Hematopoietic multipotent progenitor cell (in vitro differentiated cells): Measurements from ENCODE around the gene CHGA. TPM values are rescaled to one million over a fixed set of nuclear protein-coding genes. Genes with fewer than 3 reads are reported as not detected.

Experiments
- DNase-seq, 3 donors: peaks; one replicate each; pipeline ENCODE4 v3.0.0-alpha.2; 2011 to 2015; ENCODE audit warnings: low read depth in 2 of 3, low spot score in 2 of 3
- total RNA-seq: library from RNA; depleted of rRNA; stranded (reverse); fragments of >200 nt; gene quantifications from one replicate; pipeline ENCODE4 v1.2.3, GENCODE V29; 2012

The CHGA gene
- total RNA-seq, 1 donor = not detected

GRCh38 chr14:92942976-92943710, 20.2 kb downstream of the CHGA start:
- no peak for DNase-seq

DNA sequence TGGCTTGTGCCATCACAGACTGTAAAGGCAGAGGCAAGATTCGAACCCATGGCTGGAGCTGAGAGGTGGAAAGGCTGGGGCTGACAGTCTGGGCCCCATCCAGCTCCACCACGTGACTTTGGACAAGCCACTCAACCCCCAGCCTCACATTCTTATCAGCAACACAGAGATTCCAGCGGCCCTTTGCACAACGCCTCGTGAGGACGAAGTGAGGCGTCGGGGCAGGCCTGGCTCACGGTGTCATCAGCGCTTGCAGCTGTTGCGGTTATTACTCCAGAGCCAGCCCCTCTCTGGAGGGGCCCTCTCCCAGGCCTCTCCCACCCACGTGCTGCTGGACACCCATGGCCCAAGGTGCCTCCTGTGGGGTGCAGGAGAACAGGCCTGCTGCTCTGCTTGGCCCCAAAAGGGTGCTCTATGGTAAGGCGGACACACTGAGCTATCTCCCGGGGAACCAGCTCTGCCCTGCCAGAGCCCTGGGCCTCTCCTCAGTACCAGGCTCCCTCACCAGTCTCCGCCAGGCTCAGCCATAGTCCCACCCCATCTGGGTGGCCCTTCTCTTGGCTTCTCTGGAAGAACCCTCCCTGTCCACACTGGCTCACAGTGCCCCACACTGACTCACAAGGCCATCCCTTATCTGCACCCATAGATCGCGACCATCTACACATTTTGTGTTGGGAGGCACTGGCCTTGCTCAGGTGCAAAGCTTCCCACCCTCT, 21.1 kb downstream of the CHGA start:
- DNase-seq = no peak

DNA sequence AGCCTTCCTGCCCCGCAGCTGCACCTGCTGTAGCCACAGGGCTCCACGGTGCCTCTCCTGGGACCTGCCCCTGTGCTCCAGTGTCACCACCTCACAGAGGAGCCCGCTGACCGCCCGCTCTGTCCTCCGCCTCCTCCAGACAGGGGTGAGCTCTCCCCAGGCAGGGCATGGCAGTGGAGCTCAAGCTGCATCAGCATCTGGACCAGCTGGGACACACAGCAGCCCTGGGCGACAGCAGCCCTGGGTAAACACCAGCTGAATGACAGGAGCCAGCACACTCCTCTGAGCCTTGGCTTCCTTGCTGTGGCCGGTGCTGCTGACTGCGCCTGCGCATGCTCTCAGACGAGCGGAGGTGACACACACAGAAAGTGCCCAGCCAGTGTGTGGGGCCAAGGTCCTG, 22.0 kb downstream of the CHGA start:
- no peak for DNase-seq

DNA sequence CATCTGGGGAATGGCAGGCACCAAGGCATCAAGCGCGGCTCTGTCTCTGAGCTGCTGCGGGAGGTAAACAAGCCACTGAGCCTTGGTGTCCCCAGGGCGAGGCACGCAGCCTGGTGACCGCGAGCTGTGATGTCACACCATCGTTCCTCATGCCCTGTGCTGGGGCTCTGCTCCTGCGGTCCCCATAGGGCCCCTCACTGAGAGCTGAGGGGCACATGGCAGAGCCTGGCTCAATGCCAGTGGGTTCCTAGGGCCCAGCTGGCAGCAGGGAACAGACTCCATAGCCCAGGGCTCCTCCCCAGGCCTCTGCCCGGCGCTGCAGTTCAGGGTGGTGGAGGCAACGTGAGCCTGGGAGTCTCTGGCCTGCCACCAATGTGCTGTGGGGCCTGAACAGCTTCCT, 22.6 kb downstream of the CHGA start:
- no peak for DNase-seq

DNA sequence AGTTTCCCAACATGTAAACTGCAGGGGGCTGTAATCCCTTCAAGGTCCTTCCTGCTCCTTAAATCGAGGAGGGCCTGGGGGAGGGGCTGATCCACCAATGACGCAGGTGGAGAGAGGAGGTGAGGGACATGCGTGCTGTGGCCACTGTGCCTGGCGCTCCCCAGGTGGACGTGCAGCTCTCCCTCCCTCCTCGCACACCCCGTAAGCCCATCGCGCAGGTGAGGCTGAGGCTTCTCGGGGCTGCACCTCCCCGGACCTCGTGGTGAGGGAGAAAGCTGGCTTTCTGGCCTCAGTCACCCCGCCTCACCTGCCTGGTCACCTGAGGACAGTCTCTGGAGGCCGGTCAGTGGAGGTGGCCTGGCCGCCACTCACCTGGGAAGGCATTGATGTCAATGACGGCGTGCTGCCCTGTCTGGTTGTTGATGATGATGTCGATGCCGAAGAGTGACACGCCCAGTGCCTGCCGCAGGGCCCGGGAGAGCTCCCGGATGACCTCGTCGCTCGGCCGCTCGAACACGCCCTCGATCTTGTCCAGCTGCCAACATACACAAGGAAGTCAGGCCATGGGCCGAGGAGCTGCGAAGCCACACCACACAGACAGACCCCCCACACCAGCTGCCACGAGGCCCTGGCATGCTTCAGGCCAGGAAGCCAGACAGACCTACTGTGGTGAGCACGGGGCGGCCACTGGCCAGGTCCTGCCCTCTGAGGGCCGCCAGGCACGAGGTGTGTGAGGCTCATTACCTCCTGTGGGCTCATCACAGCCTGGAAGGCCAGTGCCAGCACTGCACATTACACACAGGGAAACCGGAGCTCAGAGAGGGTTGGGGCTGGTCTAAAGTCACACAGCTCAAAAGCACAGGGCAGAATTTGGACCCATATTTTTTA, 23.3 kb downstream of the CHGA start:
- DNase-seq = no peak

GRCh38 chr14:92946847-92947545, 24.0 kb downstream of the CHGA start:
- no peak for DNase-seq

GRCh38 chr14:92948647-92949046, 25.7 kb downstream of the CHGA start:
- DNase-seq = no peak

DNA sequence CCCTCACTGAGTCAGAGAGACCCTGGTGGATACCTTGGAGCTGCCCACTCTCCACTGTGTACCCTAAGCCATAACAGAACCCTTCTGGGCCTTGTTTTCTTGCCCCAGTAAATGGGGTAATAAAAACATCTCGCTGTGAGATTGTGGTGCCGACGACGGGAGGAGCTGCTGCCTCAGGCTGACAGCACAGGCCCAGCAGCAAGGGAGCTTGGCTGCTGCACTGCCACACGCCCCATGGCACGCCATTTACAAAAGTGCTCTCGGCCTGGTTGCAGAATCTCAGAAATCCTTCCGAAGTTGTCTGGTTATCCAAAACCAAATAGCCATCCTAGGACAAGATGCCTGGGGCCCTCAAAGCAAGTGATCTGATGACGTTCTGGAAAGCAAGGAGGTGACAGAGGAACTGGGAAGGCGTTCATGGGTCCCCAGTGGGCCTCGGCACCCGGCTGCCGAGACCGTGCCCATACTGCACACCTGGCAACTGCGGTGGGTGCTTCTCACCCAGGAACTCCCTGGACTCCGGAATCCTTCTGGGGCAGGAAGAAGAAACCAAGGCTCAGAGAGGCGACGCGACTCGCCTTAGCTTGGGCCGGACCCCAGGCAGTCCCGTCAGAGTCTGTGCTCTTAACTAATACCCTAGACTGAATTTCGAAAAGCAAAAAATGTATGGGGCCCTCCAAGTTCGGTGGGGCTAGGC, 26.7 kb downstream of the CHGA start:
- DNase-seq = no peak

DNA sequence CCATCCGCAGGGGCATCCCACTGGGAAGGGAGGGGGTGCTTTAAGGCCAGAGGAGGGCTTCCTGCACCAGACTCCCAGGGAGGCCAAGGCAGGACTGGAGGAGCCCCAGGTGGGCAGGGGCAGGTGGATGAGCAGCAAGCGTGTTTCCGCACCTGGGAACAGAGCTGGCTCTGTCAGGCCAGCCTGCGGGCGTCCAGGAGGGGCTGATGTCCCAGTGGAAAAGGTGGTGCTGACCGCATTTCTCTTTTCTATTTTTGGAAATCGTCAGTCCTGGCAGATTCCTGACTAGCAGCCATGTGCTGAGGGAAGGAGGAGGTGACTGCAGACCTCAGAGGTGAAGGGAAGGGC, 27.2 kb downstream of the CHGA start:
- no peak for DNase-seq

GRCh38 chr14:92950773-92951172, 27.8 kb downstream of the CHGA start:
- DNase-seq = no peak

DNA sequence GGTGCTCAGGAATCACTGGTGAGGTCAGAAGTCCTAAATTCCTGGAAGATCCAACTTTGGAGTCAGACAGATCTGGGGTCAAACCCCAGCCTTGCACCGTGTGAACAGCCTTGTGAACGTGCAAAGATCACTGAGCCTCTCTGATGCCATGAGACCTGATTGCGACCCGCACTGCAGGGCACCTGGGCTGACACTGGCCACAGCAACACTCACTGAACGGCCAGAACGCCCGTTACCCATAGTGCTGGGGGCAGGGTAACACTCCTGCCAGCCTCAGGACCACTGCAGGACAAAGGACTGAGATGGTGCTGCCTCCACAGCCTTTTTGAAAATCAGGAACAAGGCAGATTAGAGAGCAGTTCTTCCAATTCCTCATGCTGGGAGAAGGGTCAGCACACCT, 28.3 kb downstream of the CHGA start:
- no peak for DNase-seq

GRCh38 chr14:92951912-92952471, 29.0 kb downstream of the CHGA start:
- DNase-seq = peak; percentile 65 to 76 (median 65)

DNA sequence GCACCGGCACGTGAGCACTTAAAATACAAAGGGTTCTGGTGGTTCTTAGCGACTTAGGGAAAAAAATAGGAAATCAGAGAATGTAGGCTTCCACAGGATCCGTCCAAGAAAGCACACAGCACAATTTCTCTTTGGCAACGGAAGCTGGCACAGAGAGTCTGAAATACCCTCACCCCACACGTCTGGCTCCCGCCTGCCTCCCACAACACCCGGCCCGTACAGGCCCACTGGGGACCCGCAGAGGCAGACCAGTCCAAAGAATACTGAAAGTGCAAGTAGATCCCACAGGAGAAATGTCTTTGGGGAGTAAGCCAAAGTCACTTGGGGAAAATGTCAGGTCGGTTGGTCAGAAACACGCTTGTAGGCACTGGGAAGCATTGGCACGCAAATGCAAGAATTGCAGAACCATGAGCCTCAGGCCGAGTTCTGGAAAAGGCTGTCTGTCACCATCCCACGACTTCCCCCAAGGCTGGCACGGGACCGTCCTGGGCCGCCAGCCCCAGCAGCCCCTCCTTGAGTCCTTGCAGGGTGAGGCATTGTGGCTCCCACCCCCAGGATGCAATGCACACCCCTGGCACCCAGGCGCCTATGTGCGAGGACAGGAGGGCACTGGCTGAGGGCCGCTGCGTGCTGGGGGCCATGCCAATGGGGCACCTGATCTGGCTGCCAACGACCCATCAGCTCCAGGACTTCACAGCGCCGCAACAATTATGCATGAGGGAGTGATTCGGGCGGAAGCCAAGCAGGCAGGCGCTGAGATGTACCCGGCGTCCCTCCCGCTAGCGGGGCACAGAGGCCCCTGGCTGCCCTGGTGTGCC, 29.7 kb downstream of the CHGA start:
- no peak for DNase-seq

- DNase-seq = no peak
Measured at GRCh38 chr14:92953526-92953925, 30.6 kb downstream of the CHGA start.

- DNase-seq = no peak
Measured at GRCh38 chr14:92954933-92955332, 32.0 kb downstream of the CHGA start.

GRCh38 chr14:92955381-92955780, 32.4 kb downstream of the CHGA start:
- no peak for DNase-seq

DNA sequence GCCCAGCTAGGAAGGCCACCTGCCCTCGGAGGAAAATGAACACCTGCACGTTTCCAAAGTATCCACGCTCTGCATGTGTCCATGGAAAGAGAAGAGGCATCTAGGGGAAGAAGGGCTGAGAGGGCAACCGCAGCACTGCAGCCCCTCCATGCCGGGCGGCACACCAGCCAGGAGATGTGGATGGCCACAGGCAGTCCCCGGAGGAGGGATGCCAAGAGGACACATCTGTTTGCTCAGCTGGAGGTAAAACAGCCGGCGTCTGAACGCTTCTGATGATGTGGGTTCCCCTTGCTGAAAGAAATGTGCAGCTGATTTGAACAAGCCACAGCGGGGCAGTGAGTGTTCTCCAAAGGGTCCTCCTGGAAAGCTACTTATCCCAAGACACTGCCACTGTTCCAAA, 34.0 kb downstream of the CHGA start:
- DNase-seq = no peak

GRCh38 chr14:92958373-92959188, 35.6 kb downstream of the CHGA start:
- no peak for DNase-seq
